ENCODE data around the gene PDP2. TPM values are rescaled to one million over a fixed set of nuclear protein-coding genes. Genes with fewer than 3 reads are reported as not detected.
A peak's percentile ranks its signal among the peaks of the same experiment; 100 is the strongest.

PDP2 gene
- total RNA-seq, 1 donor from 2014 or later = 11.7 TPM

DNA sequence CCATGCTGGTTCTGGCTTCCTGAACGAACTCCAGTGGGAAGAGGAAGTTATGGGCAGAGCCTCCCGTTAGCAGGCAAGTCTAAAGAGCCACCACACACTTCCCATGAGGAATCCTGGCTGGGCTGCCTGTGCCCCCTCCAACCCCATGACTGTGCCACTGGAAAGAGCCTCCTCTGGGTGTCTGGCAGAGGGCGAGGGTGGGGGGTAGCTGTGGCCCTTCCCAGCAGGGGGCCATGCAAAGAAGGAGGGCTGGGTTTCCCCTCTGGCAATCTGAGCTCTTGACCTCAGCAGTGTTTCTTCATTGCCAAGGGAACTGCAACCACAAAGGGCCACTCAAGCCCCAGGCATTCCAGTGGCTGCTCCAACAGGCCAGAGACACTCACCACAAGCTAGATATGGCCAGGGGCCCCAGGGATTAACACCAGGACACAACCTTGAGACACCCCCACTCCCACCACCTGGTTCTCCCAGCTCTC, 46.7 kb downstream of the PDP2 start:
- TF ChIP-seq, protein P1, sequence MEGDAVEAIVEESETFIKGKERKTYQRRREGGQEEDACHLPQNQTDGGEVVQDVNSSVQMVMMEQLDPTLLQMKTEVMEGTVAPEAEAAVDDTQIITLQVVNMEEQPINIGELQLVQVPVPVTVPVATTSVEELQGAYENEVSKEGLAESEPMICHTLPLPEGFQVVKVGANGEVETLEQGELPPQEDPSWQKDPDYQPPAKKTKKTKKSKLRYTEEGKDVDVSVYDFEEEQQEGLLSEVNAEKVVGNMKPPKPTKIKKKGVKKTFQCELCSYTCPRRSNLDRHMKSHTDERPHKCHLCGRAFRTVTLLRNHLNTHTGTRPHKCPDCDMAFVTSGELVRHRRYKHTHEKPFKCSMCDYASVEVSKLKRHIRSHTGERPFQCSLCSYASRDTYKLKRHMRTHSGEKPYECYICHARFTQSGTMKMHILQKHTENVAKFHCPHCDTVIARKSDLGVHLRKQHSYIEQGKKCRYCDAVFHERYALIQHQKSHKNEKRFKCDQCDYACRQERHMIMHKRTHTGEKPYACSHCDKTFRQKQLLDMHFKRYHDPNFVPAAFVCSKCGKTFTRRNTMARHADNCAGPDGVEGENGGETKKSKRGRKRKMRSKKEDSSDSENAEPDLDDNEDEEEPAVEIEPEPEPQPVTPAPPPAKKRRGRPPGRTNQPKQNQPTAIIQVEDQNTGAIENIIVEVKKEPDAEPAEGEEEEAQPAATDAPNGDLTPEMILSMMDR (IDR thresholded peaks at IDR 0.05; ENCODE audit: insufficient read depth, low read length, poor library complexity, severe bottlenecking) = no peak
- no peaks in the 10 kb centered on the region for H3K36me3 ChIP-seq (ENCODE audit: control insufficient read depth, insufficient read depth, low read length)
- H3K4me3 ChIP-seq (ENCODE audit: low read depth, low read length) = no peak overlapping the region
- peak; percentile 94 for DNase-seq (ENCODE audit: low read depth)
- H3K27me3 ChIP-seq (ENCODE audit: control insufficient read depth, insufficient read depth, low read length) = no peaks in the 10 kb centered on the region

DNA sequence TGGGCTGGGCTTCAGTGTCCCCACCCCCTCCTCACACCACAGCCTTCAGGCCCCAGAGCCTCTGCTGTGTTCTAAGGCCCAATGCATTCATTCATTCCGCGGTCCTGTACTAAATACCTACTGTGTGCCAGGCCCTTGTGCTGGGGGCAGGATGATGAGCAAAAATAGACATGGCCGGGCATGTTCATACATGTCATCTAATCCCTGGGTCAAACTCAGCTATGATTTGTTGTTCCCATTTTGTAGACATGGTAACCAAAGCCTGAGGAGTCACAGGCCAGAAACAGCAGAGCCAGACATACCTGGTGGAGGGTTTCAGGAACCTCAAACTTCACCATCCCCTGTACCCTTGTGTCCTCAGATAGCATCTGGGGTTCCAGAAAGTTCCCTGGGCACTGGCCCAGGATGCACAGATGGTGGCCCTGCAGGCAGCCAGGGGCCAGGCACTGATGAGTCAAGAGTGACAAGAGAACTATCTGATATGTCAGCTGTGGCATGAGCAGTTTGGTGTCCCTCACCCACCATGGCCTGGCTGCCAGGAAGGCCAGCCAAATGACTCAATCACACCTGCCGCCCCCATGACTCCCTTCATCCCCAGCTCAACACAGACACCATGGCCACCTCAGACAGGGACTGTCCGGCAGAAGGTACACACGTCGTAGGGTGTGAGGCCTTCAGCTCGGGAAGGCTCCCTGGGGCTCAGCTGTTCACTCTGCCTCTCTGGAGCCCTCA, 47.8 kb downstream of the PDP2 start:
- no peak overlapping the region for H3K4me3 ChIP-seq (ENCODE audit: low read depth, low read length)
- TF ChIP-seq, protein P1 (IDR thresholded peaks at IDR 0.05; ENCODE audit: insufficient read depth, low read length, poor library complexity, severe bottlenecking) = no peak
- no peak for DNase-seq (ENCODE audit: low read depth)
- no peaks in the 10 kb centered on the region for H3K27me3 ChIP-seq (ENCODE audit: control insufficient read depth, insufficient read depth, low read length)
- no peaks in the 10 kb centered on the region for H3K36me3 ChIP-seq (ENCODE audit: control insufficient read depth, insufficient read depth, low read length)

DNA sequence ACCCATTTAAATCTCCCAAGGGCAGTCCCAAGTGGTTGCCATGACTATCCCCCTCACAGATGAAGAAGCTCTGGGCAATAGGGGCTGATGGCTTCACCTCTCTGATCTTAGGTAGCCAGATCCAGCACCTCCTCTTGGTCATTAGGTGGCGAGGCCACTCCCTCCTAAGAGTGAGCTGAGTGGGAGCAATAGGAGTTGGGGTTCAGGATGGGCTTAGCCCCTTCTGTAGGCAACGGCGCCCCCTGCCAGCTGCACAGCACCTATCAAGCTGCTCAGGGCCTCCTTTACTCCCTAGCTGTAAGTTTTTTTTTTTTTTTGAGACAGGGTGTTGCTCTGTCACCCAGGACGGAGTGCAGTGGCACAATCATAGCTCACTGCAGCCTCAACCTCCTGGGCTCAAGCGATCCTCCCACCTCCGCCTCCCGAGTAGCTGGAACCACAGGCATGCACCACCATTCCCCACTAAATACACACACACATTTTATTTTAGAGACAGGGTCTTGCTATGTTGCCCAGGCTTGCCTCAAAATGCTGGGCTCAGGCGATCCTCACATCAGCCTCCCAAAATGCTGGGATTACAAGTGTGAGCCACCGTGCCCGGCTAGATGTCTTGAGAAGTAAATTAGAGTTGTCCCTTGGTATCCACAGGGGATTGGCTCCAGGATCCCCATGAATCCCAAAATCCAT, 48.5 kb downstream of the PDP2 start:
- no peak for DNase-seq (ENCODE audit: low read depth)
- Histone ChIP-seq H3K4me3 (ENCODE audit: low read depth, low read length) (no peak overlapping the region), H3K27me3 (ENCODE audit: control insufficient read depth, insufficient read depth, low read length) (no peaks in the 10 kb centered on the region), H3K36me3 (ENCODE audit: control insufficient read depth, insufficient read depth, low read length) (no peaks in the 10 kb centered on the region)
- TF ChIP-seq, protein P1 (IDR thresholded peaks at IDR 0.05; ENCODE audit: insufficient read depth, low read length, poor library complexity, severe bottlenecking) = peak; percentile 66

DNA sequence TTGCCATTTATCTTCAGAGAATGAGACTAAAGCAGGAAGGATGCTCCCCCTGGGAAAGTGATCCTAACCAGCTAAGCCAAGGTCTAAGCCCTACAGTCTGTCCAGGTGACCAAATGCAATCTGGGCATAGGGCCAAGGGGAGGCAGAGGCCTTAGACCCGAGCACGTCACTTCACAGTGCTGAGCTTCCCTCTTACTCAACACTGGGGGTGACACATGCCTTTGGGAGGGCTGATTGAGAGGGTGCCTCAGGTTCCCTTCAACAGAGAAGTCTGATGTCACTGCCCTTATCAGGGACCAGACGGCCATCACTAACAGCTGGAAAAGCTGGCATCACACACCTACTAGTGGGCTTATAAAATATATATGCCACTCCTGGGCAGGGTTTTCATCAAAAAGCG, 49.9 kb downstream of the PDP2 start:
- TF ChIP-seq, protein P1 (IDR thresholded peaks at IDR 0.05; ENCODE audit: insufficient read depth, low read length, poor library complexity, severe bottlenecking) = no peak
- Histone ChIP-seq H3K36me3 (ENCODE audit: control insufficient read depth, insufficient read depth, low read length) (no peaks in the 10 kb centered on the region), H3K4me3 (ENCODE audit: low read depth, low read length) (no peak overlapping the region), H3K27me3 (ENCODE audit: control insufficient read depth, insufficient read depth, low read length) (no peaks in the 10 kb centered on the region)
- peak; percentile 68 for DNase-seq (ENCODE audit: low read depth)

DNA sequence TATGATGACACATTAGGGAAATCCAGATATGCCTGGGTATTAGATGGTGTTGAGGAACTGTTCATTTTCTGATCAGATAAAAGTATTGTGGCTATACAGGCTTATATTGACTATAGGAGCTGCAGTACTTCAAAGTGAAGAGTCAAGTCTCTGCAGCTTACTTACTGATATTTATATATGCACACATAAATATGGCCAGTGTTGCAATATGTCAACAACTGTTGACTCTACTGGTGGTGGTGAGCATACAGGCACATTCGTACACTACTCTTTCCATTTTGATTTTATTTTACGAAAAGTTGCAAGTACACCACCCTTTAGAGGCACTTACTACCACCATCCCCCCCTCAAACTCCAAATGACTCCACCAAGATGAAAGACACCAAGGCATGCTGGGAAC, 51.4 kb downstream of the PDP2 start:
- Histone ChIP-seq H3K36me3 (ENCODE audit: control insufficient read depth, insufficient read depth, low read length) (no peaks in the 10 kb centered on the region), H3K27me3 (ENCODE audit: control insufficient read depth, insufficient read depth, low read length) (no peaks in the 10 kb centered on the region), H3K4me3 (ENCODE audit: low read depth, low read length) (no peak overlapping the region)
- DNase-seq (ENCODE audit: low read depth) = no peak
- TF ChIP-seq, protein P1 (IDR thresholded peaks at IDR 0.05; ENCODE audit: insufficient read depth, low read length, poor library complexity, severe bottlenecking) = no peak
